ENCODE measurements around the gene LDHA. TPM values are rescaled to one million over a fixed set of nuclear protein-coding genes. Genes with fewer than 3 reads are reported as not detected.

LDHA gene
- polyA plus RNA-seq, 2 of the 4 experiments (the other 2 are of a cell fraction), result 2,571 to 4,418 TPM

DNA sequence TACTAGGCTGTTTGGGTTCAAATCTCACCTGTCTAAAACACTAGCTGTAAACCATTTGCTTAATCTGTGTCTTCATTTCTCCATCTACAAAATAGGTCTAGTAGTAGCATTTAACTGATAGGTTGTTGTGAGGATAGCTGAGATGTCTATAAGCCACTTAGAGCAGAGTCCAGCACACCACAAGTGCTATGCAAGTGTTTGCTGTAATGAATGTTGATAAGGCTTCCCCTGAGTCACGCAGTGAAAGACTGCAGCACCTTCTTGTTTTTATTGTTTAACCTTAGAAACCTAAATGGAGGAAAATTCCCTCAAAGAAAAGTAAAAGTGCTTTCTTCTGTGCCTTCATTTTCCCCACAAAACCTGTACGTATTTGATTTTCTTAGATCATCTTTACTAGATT lies 23.1 kb upstream of the LDHA start:
- no peak for TF ChIP-seq CEBPB (IDR thresholded peaks at IDR 0.05)
- no peak for TF ChIP-seq POLR2AphosphoS2 (conservative IDR thresholded peaks at IDR 0.05; ENCODE audit: low read length)
- TF ChIP-seq, protein P1, sequence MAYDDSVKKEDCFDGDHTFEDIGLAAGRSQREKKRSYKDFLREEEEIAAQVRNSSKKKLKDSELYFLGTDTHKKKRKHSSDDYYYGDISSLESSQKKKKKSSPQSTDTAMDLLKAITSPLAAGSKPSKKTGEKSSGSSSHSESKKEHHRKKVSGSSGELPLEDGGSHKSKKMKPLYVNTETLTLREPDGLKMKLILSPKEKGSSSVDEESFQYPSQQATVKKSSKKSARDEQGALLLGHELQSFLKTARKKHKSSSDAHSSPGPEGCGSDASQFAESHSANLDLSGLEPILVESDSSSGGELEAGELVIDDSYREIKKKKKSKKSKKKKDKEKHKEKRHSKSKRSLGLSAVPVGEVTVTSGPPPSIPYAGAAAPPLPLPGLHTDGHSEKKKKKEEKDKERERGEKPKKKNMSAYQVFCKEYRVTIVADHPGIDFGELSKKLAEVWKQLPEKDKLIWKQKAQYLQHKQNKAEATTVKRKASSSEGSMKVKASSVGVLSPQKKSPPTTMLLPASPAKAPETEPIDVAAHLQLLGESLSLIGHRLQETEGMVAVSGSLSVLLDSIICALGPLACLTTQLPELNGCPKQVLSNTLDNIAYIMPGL (CRISPR knock-in tag; IDR thresholded peaks at IDR 0.05; ENCODE audit: borderline replicate concordance), result no peak
- no peak for TF ChIP-seq FOSL2 (IDR thresholded peaks at IDR 0.05)
- no peak for TF ChIP-seq FOSL2 (CRISPR knock-in tag; IDR thresholded peaks at IDR 0.05)
- CTCF ChIA-PET, result no interaction called here

DNA sequence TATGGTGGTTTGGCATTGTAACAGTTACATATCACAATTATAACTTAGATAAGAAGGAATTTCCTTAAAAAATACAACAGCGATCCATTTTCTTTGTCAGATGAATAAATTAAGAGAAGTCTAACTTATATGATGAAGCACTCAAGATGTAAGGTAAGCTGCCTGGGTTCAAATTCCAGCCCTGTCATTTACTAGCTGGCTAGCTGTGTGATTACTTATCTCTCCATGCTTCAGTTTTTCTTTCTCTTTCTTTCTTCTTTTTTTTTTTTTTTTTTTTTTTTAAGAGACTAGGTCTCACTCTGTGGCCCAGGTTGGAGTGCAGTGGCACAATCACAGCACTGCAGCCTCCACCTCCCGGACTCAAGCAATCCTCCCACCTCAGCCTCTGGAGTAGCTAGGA lies 22.2 kb upstream of the LDHA start:
- Histone ChIP-seq H3K27ac (no peak overlapping the region), H3K4me2 (no peak overlapping the region), H3K4me3 (no peak overlapping the region), H3K9me3 (no peaks in the 10 kb centered on the region), H3K4me1 (no peaks in the 10 kb centered on the region)
- ATAC-seq (no peak), DNase-seq (ENCODE audit: low read depth in 1 of 2, low spot score in 1 of 2) (no peak), FAIRE-seq (no peak)
- CTCF ChIA-PET, result no interaction called here
- POLR2A ChIA-PET, result no interaction called here
- 72% methylated on average over 2 of the region's 2 CpGs for WGBS (ENCODE audit: missing lambda C conversion rate)
- TF ChIP-seq ZSCAN20 (CRISPR knock-in tag; IDR thresholded peaks at IDR 0.05) (no peak), POLR2A (IDR thresholded peaks at IDR 0.05; ENCODE audit: low read length) (no peak), JUNB (IDR thresholded peaks at IDR 0.05) (no peak), GATA3 (IDR thresholded peaks at IDR 0.05; ENCODE audit: borderline replicate concordance) (no peak), TP53 (CRISPR knock-in tag; IDR thresholded peaks at IDR 0.05) (no peak), ESRRA (IDR thresholded peaks at IDR 0.05; ENCODE audit: borderline replicate concordance, low read length) (no peak), EHMT2 (IDR thresholded peaks at IDR 0.05; ENCODE audit: low read depth) (no peak), MAZ (IDR thresholded peaks at IDR 0.05; ENCODE audit: borderline replicate concordance, low read depth, low read length) (no peak), HDAC2 (IDR thresholded peaks at IDR 0.05) (no peak), RNF2 (IDR thresholded peaks at IDR 0.05; ENCODE audit: borderline replicate concordance, low read depth) (no peak), HOXB5 (CRISPR knock-in tag; IDR thresholded peaks at IDR 0.05) (no peak), FOSB (CRISPR knock-in tag; IDR thresholded peaks at IDR 0.05) (no peak), HOXB13 (CRISPR knock-in tag; IDR thresholded peaks at IDR 0.05; ENCODE audit: low read depth) (no peak)
- TF ChIP-seq, protein P2, sequence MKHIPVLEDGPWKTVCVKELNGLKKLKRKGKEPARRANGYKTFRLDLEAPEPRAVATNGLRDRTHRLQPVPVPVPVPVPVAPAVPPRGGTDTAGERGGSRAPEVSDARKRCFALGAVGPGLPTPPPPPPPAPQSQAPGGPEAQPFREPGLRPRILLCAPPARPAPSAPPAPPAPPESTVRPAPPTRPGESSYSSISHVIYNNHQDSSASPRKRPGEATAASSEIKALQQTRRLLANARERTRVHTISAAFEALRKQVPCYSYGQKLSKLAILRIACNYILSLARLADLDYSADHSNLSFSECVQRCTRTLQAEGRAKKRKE (CRISPR knock-in tag; IDR thresholded peaks at IDR 0.05; ENCODE audit: low read depth), result no peak
- TF ChIP-seq, protein P3, sequence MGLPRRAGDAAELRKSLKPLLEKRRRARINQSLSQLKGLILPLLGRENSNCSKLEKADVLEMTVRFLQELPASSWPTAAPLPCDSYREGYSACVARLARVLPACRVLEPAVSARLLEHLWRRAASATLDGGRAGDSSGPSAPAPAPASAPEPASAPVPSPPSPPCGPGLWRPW (IDR thresholded peaks at IDR 0.05), result no peak
- TF ChIP-seq, protein P4, sequence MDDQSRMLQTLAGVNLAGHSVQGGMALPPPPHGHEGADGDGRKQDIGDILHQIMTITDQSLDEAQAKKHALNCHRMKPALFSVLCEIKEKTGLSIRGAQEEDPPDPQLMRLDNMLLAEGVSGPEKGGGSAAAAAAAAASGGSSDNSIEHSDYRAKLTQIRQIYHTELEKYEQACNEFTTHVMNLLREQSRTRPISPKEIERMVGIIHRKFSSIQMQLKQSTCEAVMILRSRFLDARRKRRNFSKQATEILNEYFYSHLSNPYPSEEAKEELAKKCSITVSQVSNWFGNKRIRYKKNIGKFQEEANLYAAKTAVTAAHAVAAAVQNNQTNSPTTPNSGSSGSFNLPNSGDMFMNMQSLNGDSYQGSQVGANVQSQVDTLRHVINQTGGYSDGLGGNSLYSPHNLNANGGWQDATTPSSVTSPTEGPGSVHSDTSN (IDR thresholded peaks at IDR 0.05), result no peak

More for the DNA sequence above, 23.1 kb upstream of the LDHA start:
- Histone ChIP-seq H3K4me1 (no peaks in the 10 kb centered on the region), H3K4me3 (no peak overlapping the region), H3K27ac (no peak overlapping the region), H3K9me3 (no peaks in the 10 kb centered on the region), H3K4me2 (no peak overlapping the region)
- ATAC-seq, result no peak
- POLR2A ChIA-PET, result interaction anchor here (1.2 kb wide), 1 partner anchor 13 kb away, joined by 5 read pairs; no protein-coding TSS in a partner anchor
- no peak for FAIRE-seq
- DNase-seq (ENCODE audit: low read depth in 1 of 2, low spot score in 1 of 2), result no peak
- WGBS (ENCODE audit: missing lambda C conversion rate), result 95% methylated on average over 2 of the region's 2 CpGs

DNA sequence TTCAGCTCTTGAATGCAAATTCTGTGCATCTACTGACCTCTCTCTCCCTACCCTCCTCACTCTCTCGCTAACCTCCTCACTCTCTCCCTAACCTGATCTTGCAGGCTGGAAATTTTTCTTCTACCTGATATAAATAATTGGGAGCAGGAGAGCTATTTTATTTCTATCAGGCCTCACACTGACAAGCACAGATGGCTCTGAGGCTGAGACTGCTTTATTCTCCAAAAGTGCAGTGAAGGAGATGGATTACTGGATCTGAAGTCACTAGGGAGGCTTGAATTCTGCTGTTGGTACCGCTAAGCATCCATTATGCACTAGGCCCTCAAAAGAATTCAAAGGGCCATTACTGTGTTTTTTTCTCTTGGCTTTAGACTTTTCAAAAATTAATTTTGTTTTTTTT lies 19.4 kb upstream of the LDHA start:
- DNase-seq (ENCODE audit: low read depth in 1 of 2, low spot score in 1 of 2) (no peak), FAIRE-seq (no peak), ATAC-seq (no peak)
- Histone ChIP-seq H3K4me1 (no peaks in the 10 kb centered on the region), H3K27ac (no peak overlapping the region), H3K4me3 (no peak overlapping the region), H3K4me2 (no peak overlapping the region), H3K9me3 (no peaks in the 10 kb centered on the region)
- POLR2A ChIA-PET, result interaction anchor here (1.7 kb wide), 1 partner anchor 19 kb away, joined by 6 read pairs; the partner anchor contains the start of gene LDHA
- 99% methylated on average over 2 of the region's 2 CpGs for WGBS (ENCODE audit: missing lambda C conversion rate)
- CTCF ChIA-PET, result interaction anchor here (0.6 kb wide), 1 partner anchor 93 kb away, joined by 4 read pairs; no protein-coding TSS in a partner anchor
- TF ChIP-seq, protein P2 (CRISPR knock-in tag; IDR thresholded peaks at IDR 0.05; ENCODE audit: low read depth), result no peak
- TF ChIP-seq POLR2AphosphoS2 (conservative IDR thresholded peaks at IDR 0.05; ENCODE audit: low read length) (no peak), KDM5A (IDR thresholded peaks at IDR 0.05) (no peak)

All from A549 (cell line).